SK-N-SH treated with all-trans-retinoic acid at 6 μM for 48 hours (cell line): Measurements from ENCODE around the gene CENPW.

Experiments used
- ATAC-seq: fragments of 200-7000 bp; cut with Tn5 transposase; 3 replicates; pipeline ENCODE4 v1.9.1; 2020; ENCODE audit warnings: mild to moderate bottlenecking, moderate library complexity
- BACH2 ChIP-seq: fragments of 250-450 bp; sonication (Bioruptor Pico); IDR thresholded peaks from 2 replicates; pipeline ENCODE4 v1.9.0; 2021; ENCODE audit warnings: mild to moderate bottlenecking, borderline replicate concordance
- CREB5 ChIP-seq: fragments of 250-450 bp; sonication (Bioruptor Pico); IDR thresholded peaks from 2 replicates; pipeline ENCODE4 v1.5.1; 2020; ENCODE audit warnings: low read depth, mild to moderate bottlenecking, moderate library complexity
- CSDC2 ChIP-seq: fragments of 250-450 bp; sonication (Bioruptor Pico); IDR thresholded peaks from 2 replicates; pipeline ENCODE4 v1.5.0; 2020; ENCODE audit warnings: mild to moderate bottlenecking, moderate library complexity
- CSRNP3 ChIP-seq: fragments of 250-450 bp; sonication (Bioruptor Pico); IDR thresholded peaks from 2 replicates; pipeline ENCODE4 v1.5.1; 2021; ENCODE audit warnings: mild to moderate bottlenecking, moderate library complexity
- ESRRG ChIP-seq: fragments of 250-450 bp; sonication (Bioruptor Pico); IDR thresholded peaks from 2 replicates; pipeline ENCODE4 v1.6.1; 2021; ENCODE audit warnings: mild to moderate bottlenecking
- GLIS3 ChIP-seq: fragments of 250-450 bp; sonication (Bioruptor Pico); IDR thresholded peaks from 2 replicates; pipeline ENCODE4 v1.5.0; 2020; ENCODE audit warnings: mild to moderate bottlenecking, moderate library complexity
- ISL1 ChIP-seq: fragments of 250-450 bp; sonication (Bioruptor Pico); IDR thresholded peaks from 2 replicates; pipeline ENCODE4 v2.1.2; 2022; ENCODE audit warnings: mild to moderate bottlenecking, moderate library complexity
- OSR1 ChIP-seq: fragments of 250-450 bp; sonication (Bioruptor Pico); IDR thresholded peaks from 2 replicates; pipeline ENCODE4 v1.8.0; 2022; ENCODE audit warnings: moderate library complexity, mild to moderate bottlenecking, inconsistent platforms
- PPARA ChIP-seq: fragments of 250-450 bp; sonication (Bioruptor Pico); IDR thresholded peaks from 2 replicates; pipeline ENCODE4 v1.5.0; 2020; ENCODE audit warnings: mild to moderate bottlenecking, borderline replicate concordance
- RARB ChIP-seq: fragments of 250-450 bp; sonication (Bioruptor Pico); IDR thresholded peaks from 2 replicates; pipeline ENCODE4 v1.8.0; 2021; ENCODE audit warnings: mild to moderate bottlenecking, moderate library complexity
- SNAI2 ChIP-seq: fragments of 250-450 bp; sonication (Bioruptor Pico); IDR thresholded peaks from 2 replicates; pipeline ENCODE4 v1.5.0; 2020; ENCODE audit warnings: mild to moderate bottlenecking, moderate library complexity
- TCF4 ChIP-seq: fragments of 250-450 bp; sonication (Bioruptor Pico); IDR thresholded peaks from 2 replicates; pipeline ENCODE4 v1.8.0; 2021; ENCODE audit warnings: mild to moderate bottlenecking, moderate library complexity, borderline replicate concordance
- TOX ChIP-seq: fragments of 250-450 bp; sonication (Bioruptor Pico); IDR thresholded peaks from 2 replicates; pipeline ENCODE4 v1.8.0; 2021; ENCODE audit warnings: mild to moderate bottlenecking, moderate library complexity, borderline replicate concordance
- TSHZ2 ChIP-seq: fragments of 250-450 bp; sonication (Bioruptor Pico); IDR thresholded peaks from 2 replicates; pipeline ENCODE4 v1.5.0; 2020; ENCODE audit warnings: mild to moderate bottlenecking, moderate library complexity
- ZC3H10 ChIP-seq: fragments of 250-450 bp; sonication (Bioruptor Pico); IDR thresholded peaks from 2 replicates; pipeline ENCODE4 v1.5.1; 2021; ENCODE audit warnings: mild to moderate bottlenecking, moderate library complexity
- ZFP3 ChIP-seq: fragments of 250-450 bp; sonication (Bioruptor Pico); IDR thresholded peaks from 2 replicates; pipeline ENCODE4 v1.5.0; 2020; ENCODE audit warnings: mild to moderate bottlenecking, moderate library complexity
- ZFP30 ChIP-seq: fragments of 450-650 bp; formaldehyde crosslinking; IDR thresholded peaks from 2 replicates; pipeline ENCODE4 v1.5.0; 2022; ENCODE audit warnings: mild to moderate bottlenecking, moderate library complexity
- ZNF565 ChIP-seq: fragments of 450-650 bp; formaldehyde crosslinking; conservative IDR thresholded peaks from 2 replicates; pipeline ENCODE4 v1.5.0; 2020; ENCODE audit warnings: low read depth, mild to moderate bottlenecking, moderate library complexity
- ZNF70 ChIP-seq: fragments of 450-650 bp; formaldehyde crosslinking; IDR thresholded peaks from 2 replicates; pipeline ENCODE4 v1.5.0; 2020; ENCODE audit warnings: mild to moderate bottlenecking, moderate library complexity
- TF ChIP-seq, protein P1 (sequence below): fragments of 250-450 bp; sonication (Bioruptor Pico); IDR thresholded peaks from 2 replicates; pipeline ENCODE4 v1.8.0; 2021; ENCODE audit warnings: low read depth, mild to moderate bottlenecking, moderate library complexity, borderline replicate concordance
- TF ChIP-seq, protein P2 (sequence below): fragments of 250-450 bp; sonication (Bioruptor Pico); IDR thresholded peaks from 2 replicates; pipeline ENCODE4 v1.8.0; 2020; ENCODE audit warnings: mild to moderate bottlenecking, moderate library complexity, borderline replicate concordance

CENPW gene

GRCh38 chr6:126361832-126362440, 22.0 kb downstream of the CENPW start (continued):
- TF ChIP-seq, protein P1, sequence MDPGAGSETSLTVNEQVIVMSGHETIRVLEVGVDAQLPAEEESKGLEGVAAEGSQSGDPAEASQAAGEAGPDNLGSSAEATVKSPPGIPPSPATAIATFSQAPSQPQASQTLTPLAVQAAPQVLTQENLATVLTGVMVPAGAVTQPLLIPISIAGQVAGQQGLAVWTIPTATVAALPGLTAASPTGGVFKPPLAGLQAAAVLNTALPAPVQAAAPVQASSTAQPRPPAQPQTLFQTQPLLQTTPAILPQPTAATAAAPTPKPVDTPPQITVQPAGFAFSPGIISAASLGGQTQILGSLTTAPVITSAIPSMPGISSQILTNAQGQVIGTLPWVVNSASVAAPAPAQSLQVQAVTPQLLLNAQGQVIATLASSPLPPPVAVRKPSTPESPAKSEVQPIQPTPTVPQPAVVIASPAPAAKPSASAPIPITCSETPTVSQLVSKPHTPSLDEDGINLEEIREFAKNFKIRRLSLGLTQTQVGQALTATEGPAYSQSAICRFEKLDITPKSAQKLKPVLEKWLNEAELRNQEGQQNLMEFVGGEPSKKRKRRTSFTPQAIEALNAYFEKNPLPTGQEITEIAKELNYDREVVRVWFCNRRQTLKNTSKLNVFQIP (CRISPR knock-in tag), result no peak
- TF ChIP-seq ZC3H10 (no peak), CSDC2 (CRISPR knock-in tag) (no peak), OSR1 (CRISPR knock-in tag) (no peak), PPARA (CRISPR knock-in tag) (no peak), TOX (no peak), TCF4 (CRISPR knock-in tag) (no peak), ZNF70 (CRISPR knock-in tag) (no peak), SNAI2 (CRISPR knock-in tag) (no peak), BACH2 (no peak), ZFP30 (no peak), ESRRG (CRISPR knock-in tag) (no peak)

DNA sequence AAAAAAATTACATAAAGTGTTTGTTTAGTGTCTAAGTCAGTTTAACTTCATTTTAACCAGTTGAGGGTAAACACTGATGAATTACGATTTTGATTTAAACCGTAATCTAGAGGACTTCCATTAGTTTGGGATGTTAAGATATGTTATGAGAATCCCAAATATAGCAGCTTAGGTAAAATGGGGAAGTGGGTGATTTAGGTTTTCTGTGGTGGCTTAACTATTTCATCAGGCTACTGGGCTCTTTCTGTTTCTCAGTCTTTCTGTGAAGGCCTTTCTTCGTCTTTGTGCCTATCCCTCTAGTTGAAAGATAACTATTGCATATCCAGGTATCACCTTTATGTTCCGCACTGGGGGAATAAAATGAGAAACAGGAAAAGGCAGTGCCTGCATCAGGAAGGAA, 27.9 kb downstream of the CENPW start:
- TF ChIP-seq TSHZ2, result no peak
- no peak for TF ChIP-seq GLIS3 (CRISPR knock-in tag)
- no peak for TF ChIP-seq ZFP30
- TF ChIP-seq TCF4 (CRISPR knock-in tag), result no peak
- TF ChIP-seq CREB5 (CRISPR knock-in tag), result no peak
- TF ChIP-seq, protein P2, sequence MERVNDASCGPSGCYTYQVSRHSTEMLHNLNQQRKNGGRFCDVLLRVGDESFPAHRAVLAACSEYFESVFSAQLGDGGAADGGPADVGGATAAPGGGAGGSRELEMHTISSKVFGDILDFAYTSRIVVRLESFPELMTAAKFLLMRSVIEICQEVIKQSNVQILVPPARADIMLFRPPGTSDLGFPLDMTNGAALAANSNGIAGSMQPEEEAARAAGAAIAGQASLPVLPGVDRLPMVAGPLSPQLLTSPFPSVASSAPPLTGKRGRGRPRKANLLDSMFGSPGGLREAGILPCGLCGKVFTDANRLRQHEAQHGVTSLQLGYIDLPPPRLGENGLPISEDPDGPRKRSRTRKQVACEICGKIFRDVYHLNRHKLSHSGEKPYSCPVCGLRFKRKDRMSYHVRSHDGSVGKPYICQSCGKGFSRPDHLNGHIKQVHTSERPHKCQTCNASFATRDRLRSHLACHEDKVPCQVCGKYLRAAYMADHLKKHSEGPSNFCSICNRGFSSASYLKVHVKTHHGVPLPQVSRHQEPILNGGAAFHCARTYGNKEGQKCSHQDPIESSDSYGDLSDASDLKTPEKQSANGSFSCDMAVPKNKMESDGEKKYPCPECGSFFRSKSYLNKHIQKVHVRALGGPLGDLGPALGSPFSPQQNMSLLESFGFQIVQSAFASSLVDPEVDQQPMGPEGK, result no peak
- no peak for TF ChIP-seq ZNF565
- no peak for TF ChIP-seq ISL1 (CRISPR knock-in tag)
- TF ChIP-seq BACH2, result no peak
- TF ChIP-seq CSRNP3 (CRISPR knock-in tag), result no peak
- TF ChIP-seq, protein P1 (CRISPR knock-in tag), result no peak
- no peak for TF ChIP-seq ZC3H10
- no peak for TF ChIP-seq TOX
- TF ChIP-seq RARB (CRISPR knock-in tag), result no peak
- TF ChIP-seq ZNF70 (CRISPR knock-in tag), result no peak
- no peak for ATAC-seq

- TF ChIP-seq OSR1 (CRISPR knock-in tag), result no peak
- no peak for TF ChIP-seq PPARA (CRISPR knock-in tag)
- no peak for TF ChIP-seq ZNF565
- no peak for TF ChIP-seq CSDC2 (CRISPR knock-in tag)
- TF ChIP-seq ZFP3, result no peak
- no peak for TF ChIP-seq ZC3H10
- TF ChIP-seq, protein P1 (CRISPR knock-in tag), result no peak
- no peak for TF ChIP-seq CREB5 (CRISPR knock-in tag)
- no peak for TF ChIP-seq CSRNP3 (CRISPR knock-in tag)
- no peak for TF ChIP-seq SNAI2 (CRISPR knock-in tag)
- ATAC-seq, result no peak
Observed at GRCh38 chr6:126372626-126373025, 32.7 kb downstream of the CENPW start.
